Esophagus muscularis mucosa (tissue), 4 donors: Measurements from ENCODE around the gene ABCA3. TPM values are rescaled to one million over a fixed set of nuclear protein-coding genes. Genes with fewer than 3 reads are reported as not detected.
"Not testable (repeated sequence)": the region's sequence is repeated elsewhere in the genome, so short reads cannot be mapped to it uniquely, and the experiment has no call there.

Source experiments
- DNase-seq: peaks from one replicate; pipeline ENCODE4 v3.0.0-alpha.2; 2017; ENCODE audit errors: extremely low spot score
- H3K27ac ChIP-seq, 4 donors: fragments of 200-600 bp; sonication (generic); replicated peaks in 1 of 4; 1 replicate in 3 of 4; 2 replicates in 1 of 4; pipeline ENCODE4 v1.5.1; 2016 to 2019; ENCODE audit warnings: mild to moderate bottlenecking in 1 of 4
- H3K27me3 ChIP-seq, 4 donors: fragments of 200-600 bp; sonication (generic); one replicate each; pipeline versions ENCODE4 v1.5.1 to v1.6.0; 2016 to 2019
- H3K36me3 ChIP-seq, 4 donors: fragments of 200-600 bp; sonication (generic); one replicate each; pipeline ENCODE4 v1.5.1; 2016 to 2019
- H3K4me1 ChIP-seq, 4 donors: fragments of 200-600 bp; sonication (generic); one replicate each; pipeline ENCODE4 v1.5.1; 2016 to 2019
- H3K4me3 ChIP-seq, 4 donors: fragments of 200-600 bp; sonication (generic); 1 replicate in 2 of 4; 2 replicates in 2 of 4; pipeline ENCODE4 v1.5.1; 2016 to 2019; ENCODE audit warnings: mild to moderate bottlenecking in 4 of 4, moderate library complexity in 1 of 4
- H3K9me3 ChIP-seq, 4 donors: fragments of 200-600 bp; sonication (generic); 1 replicate in 3 of 4; 2 replicates in 1 of 4; pipeline ENCODE4 v1.5.1; 2016 to 2019
- CTCF ChIP-seq, 3 experiments: fragments of 200-600 bp in 2 of 3; fragments of 450-650 bp in 1 of 3; sonication (generic) in 2 of 3; IDR thresholded peaks; one replicate each; pipeline ENCODE4 v1.5.1; 2017 to 2019; ENCODE audit warnings: antibody characterized with exemption in 3 of 3, mild to moderate bottlenecking in 2 of 3, moderate library complexity in 1 of 3
- EP300 ChIP-seq: sonication (generic); formaldehyde crosslinking; IDR thresholded peaks from one replicate; pipeline ENCODE4 v1.6.1; 2017; ENCODE audit warnings: antibody characterized with exemption
- POLR2A ChIP-seq: fragments of 450-650 bp; IDR thresholded peaks from one replicate; pipeline ENCODE4 v1.6.1; 2017; ENCODE audit warnings: antibody characterized with exemption, moderate library complexity, mild to moderate bottlenecking, low read depth
- POLR2AphosphoS5 ChIP-seq, 2 donors: sonication (generic); formaldehyde crosslinking; IDR thresholded peaks; one replicate each; pipeline ENCODE4 v1.6.1; 2017; ENCODE audit warnings: antibody characterized with exemption in 2 of 2
- WGBS: methylation state at CpG from one replicate; pipeline ENCODE4 v1.1.5; 2018; 5-methylcytosine and 5-hydroxymethylcytosine counted together
- intact Hi-C: fragments of 100-400 bp; cut with DNase I; formaldehyde crosslinking; loops from one replicate; pipeline ENCODE4 v1.15.1; 2023
- total RNA-seq, 4 donors: library from RNA; depleted of rRNA; stranded (reverse); fragments of >200 nt; gene quantifications; one replicate each; pipeline versions ENCODE4 v1.1.0 to v1.2.1, GENCODE V29; 2016

ABCA3 gene
- total RNA-seq, 4 donors from 2014 or later = 10.4 to 30.7 (median 18.1) TPM

- peaks cover 42 to 81% (median 77%) of the 10 kb centered on the region in 4 donors for H3K36me3 ChIP-seq
- peaks cover under 1 to 3% (median 2%) of the 10 kb centered on the region in 4 donors for H3K4me1 ChIP-seq
- no peaks in the 10 kb centered on the region for H3K9me3 ChIP-seq
- no peak for DNase-seq
- H3K27me3 ChIP-seq = no peaks in the 10 kb centered on the region
- TF ChIP-seq POLR2A (no peak), POLR2AphosphoS5 (IDR thresholded peaks at IDR 0.05) (no peak), EP300 (no peak), CTCF (IDR thresholded peaks at IDR 0.05) (no peak)
- H3K27ac ChIP-seq = no peak overlapping the region
- H3K4me3 ChIP-seq = no peak overlapping the region
- WGBS = 79% methylated on average over 12 of the region's 17 CpGs
- intact Hi-C loops = no loop called here
These were observed 96.2 kb downstream of the ABCA3 start for GRCh38 chr16:2244301-2244700.

- WGBS = 92% methylated on average over 10 of the region's 11 CpGs
- H3K36me3 ChIP-seq = peaks cover 42 to 79% (median 77%) of the 10 kb centered on the region in 4 donors
- intact Hi-C loops = no loop called here
- no peaks in the 10 kb centered on the region for H3K9me3 ChIP-seq
- TF ChIP-seq POLR2AphosphoS5 (IDR thresholded peaks at IDR 0.05) (no peak), CTCF (IDR thresholded peaks at IDR 0.05) (no peak), POLR2A (no peak), EP300 (no peak)
- H3K27ac ChIP-seq = no peak overlapping the region
- DNase-seq = no peak
- H3K4me1 ChIP-seq = peaks cover 0 to 2% (median 1%) of the 10 kb centered on the region in 4 donors
- H3K4me3 ChIP-seq = no peak overlapping the region
- H3K27me3 ChIP-seq = no peaks in the 10 kb centered on the region
These were observed 96.7 kb downstream of the ABCA3 start for GRCh38 chr16:2243781-2244180.

GRCh38 chr16:2243031-2243528 lies 97.4 kb downstream of the ABCA3 start:
- peaks cover 42 to 79% (median 76%) of the 10 kb centered on the region in 4 donors for H3K36me3 ChIP-seq
- peaks cover under 1 to 9% (median 5%) of the 10 kb centered on the region in 4 donors for H3K4me1 ChIP-seq
- peaks cover 0 to 1% (median 0%) of the 10 kb centered on the region in 4 donors for H3K27me3 ChIP-seq
- no peak overlapping the region for H3K4me3 ChIP-seq
- H3K27ac ChIP-seq = no peak overlapping the region
- WGBS = 100% methylated on average over 5 of the region's 19 CpGs
- DNase-seq = no peak
- H3K9me3 ChIP-seq = no peaks in the 10 kb centered on the region
- intact Hi-C loops = no loop called here
- TF ChIP-seq POLR2AphosphoS5 (IDR thresholded peaks at IDR 0.05) (no peak), POLR2A (no peak), EP300 (no peak), CTCF (IDR thresholded peaks at IDR 0.05) (no peak)

GRCh38 chr16:2242598-2242997 lies 97.9 kb downstream of the ABCA3 start:
- peaks cover 42 to 79% (median 76%) of the 10 kb centered on the region in 4 donors for H3K36me3 ChIP-seq
- WGBS = 74% methylated on average over 6 of the region's 11 CpGs
- intact Hi-C loops = no loop called here
- TF ChIP-seq POLR2AphosphoS5 (IDR thresholded peaks at IDR 0.05) (no peak), EP300 (no peak), CTCF (IDR thresholded peaks at IDR 0.05) (no peak), POLR2A (no peak)
- H3K9me3 ChIP-seq = no peaks in the 10 kb centered on the region
- H3K27me3 ChIP-seq = peaks cover 0 to 6% (median 1%) of the 10 kb centered on the region in 4 donors
- H3K4me1 ChIP-seq = peaks cover 5 to 14% (median 10%) of the 10 kb centered on the region in 4 donors
- no peak overlapping the region for H3K27ac ChIP-seq
- H3K4me3 ChIP-seq = no peak overlapping the region
- no peak for DNase-seq

GRCh38 chr16:2240331-2240730 lies 100.2 kb downstream of the ABCA3 start:
- H3K27ac ChIP-seq, DNase-seq, H3K4me3 ChIP-seq, intact Hi-C loops, H3K9me3 ChIP-seq: not testable (repeated sequence)
- peaks cover 37 to 68% (median 64%) of the 10 kb centered on the region in 4 donors for H3K36me3 ChIP-seq
- H3K27me3 ChIP-seq = peaks cover 9 to 29% (median 14%) of the 10 kb centered on the region in 4 donors
- WGBS = 76% methylated on average over 9 of the region's 9 CpGs
- H3K4me1 ChIP-seq = peaks cover 21 to 34% (median 30%) of the 10 kb centered on the region in 4 donors
